Cardiac fibroblast (primary cell): ENCODE results near the gene HLA-DMA.
A peak's percentile ranks its signal among the peaks of the same experiment; 100 is the strongest.

Source experiments
- DNase-seq, 2 donors: peaks; one replicate each; pipeline versions ENCODE4 v3.0.0 to v3.0.0-alpha.2; 2010; ENCODE audit warnings: low read depth in 2 of 2
- H3K4me3 ChIP-seq, 2 donors: replicated peaks in 1 of 2; 1 replicate in 1 of 2; 2 replicates in 1 of 2; pipeline ENCODE4 v1.5.1; 2011; ENCODE audit warnings: low read depth in 2 of 2, low read length in 2 of 2, mild to moderate bottlenecking in 2 of 2, moderate library complexity in 1 of 2
- CTCF ChIP-seq: IDR thresholded peaks from one replicate; pipeline ENCODE4 v1.5.1; 2011; ENCODE audit warnings: low read depth, mild to moderate bottlenecking, low read length, inconsistent platforms

Gene HLA-DMA

GRCh38 chr6:32952817-32953739, at the start of gene HLA-DMA:
Gene HLA-DMA, minus strand, starts transcription at chr6:32953097. Its CDS starts 61 bp downstream, at chr6:32953036.
- no peak within 1 kb of the TSS for H3K4me3 ChIP-seq
- TF ChIP-seq CTCF, result peak; percentile 84
- peak; percentile 95 to 99 for DNase-seq

- no peak for DNase-seq
- no peak for TF ChIP-seq CTCF
- no peak overlapping the region for H3K4me3 ChIP-seq
Observed at GRCh38 chr6:33001685-33002084, 48.8 kb upstream of the HLA-DMA start.

- no peak for TF ChIP-seq CTCF
- DNase-seq, result no peak
- H3K4me3 ChIP-seq, result no peak overlapping the region
Observed at GRCh38 chr6:33000055-33000454, 47.2 kb upstream of the HLA-DMA start.

- no peak for DNase-seq
- no peak overlapping the region for H3K4me3 ChIP-seq
- TF ChIP-seq CTCF, result no peak
Observed at GRCh38 chr6:32995448-32995847, 42.6 kb upstream of the HLA-DMA start.

- TF ChIP-seq CTCF, result no peak
- DNase-seq, result no peak
Observed at GRCh38 chr6:32993363-32993973, 40.6 kb upstream of the HLA-DMA start.

GRCh38 chr6:32991972-32992371, 39.1 kb upstream of the HLA-DMA start:
- no peak for TF ChIP-seq CTCF
- DNase-seq, result no peak
- H3K4me3 ChIP-seq, result no peak overlapping the region

More at GRCh38 chr6:32993363-32993973, 40.6 kb upstream of the HLA-DMA start:
- no peak overlapping the region for H3K4me3 ChIP-seq
